BJ (cell line): Measurements from ENCODE around the gene FGGY. TPM values are rescaled to one million over a fixed set of nuclear protein-coding genes. Genes with fewer than 3 reads are reported as not detected.

Source experiments
- CTCF ChIA-PET: fragments of 350-600 bp; formaldehyde crosslinking; extraction: SDS; loops from one replicate; lab custom pipeline; 2021; ENCODE audit warnings: antibody characterized with exemption, inconsistent platforms; lab: Yijun Ruan, JAX
- POLR2A ChIA-PET: fragments of 300-600 bp; sonication (Branson Sonifier 250); formaldehyde crosslinking; extraction: SDS; loops from one replicate; lab custom pipeline; 2021; ENCODE audit warnings: antibody characterized with exemption; lab: Charles Lee
- DNase-seq: peaks from one replicate; pipeline ENCODE4 v3.0.0-alpha.2; 2011; ENCODE audit warnings: low read depth
- H3K27me3 ChIP-seq: 2 replicates; pipeline ENCODE4 v1.6.0; 2011; ENCODE audit warnings: low read length; ENCODE audit not compliant: control insufficient read depth, insufficient read depth
- H3K36me3 ChIP-seq: 2 replicates; pipeline ENCODE4 v1.5.1; 2011; ENCODE audit warnings: low read length; ENCODE audit not compliant: control insufficient read depth, insufficient read depth
- H3K4me3 ChIP-seq: 2 replicates; pipeline ENCODE4 v1.5.1; 2011; ENCODE audit warnings: low read depth, mild to moderate bottlenecking, control low read depth, low read length
- CTCF ChIP-seq: IDR thresholded peaks from 2 replicates; pipeline ENCODE4 v1.5.1; 2011; ENCODE audit warnings: low read depth, mild to moderate bottlenecking, control low read depth, inconsistent platforms, low read length, moderate library complexity; ENCODE audit not compliant: insufficient read depth
- polyA plus RNA-seq: library from polyadenylated mRNA; depleted of rRNA; stranded (reverse); fragments of >200 nt; gene quantifications from 2 replicates; pipeline ENCODE4 v1.2.3, GENCODE V29; 2011

Gene FGGY
- polyA plus RNA-seq, 1 experiment: 9.9 TPM

- no peaks in the 10 kb centered on the region for H3K36me3 ChIP-seq
- TF ChIP-seq CTCF: no peak
- H3K4me3 ChIP-seq: no peak overlapping the region
- no peak for DNase-seq
- H3K27me3 ChIP-seq: no peaks in the 10 kb centered on the region
- ChIA-PET CTCF (interaction anchor here (0.7 kb wide), 1 partner anchor 551 kb away, joined by 3 read pairs; no protein-coding TSS in a partner anchor), POLR2A (no interaction called here)
These were observed 3.7 kb upstream of the FGGY start for GRCh38 chr1:59293206-59293605.

- Histone ChIP-seq H3K4me3 (no peak overlapping the region), H3K27me3 (no peaks in the 10 kb centered on the region), H3K36me3 (no peaks in the 10 kb centered on the region)
- POLR2A ChIA-PET: no interaction called here
- DNase-seq: no peak
- CTCF ChIA-PET: no interaction called here
- TF ChIP-seq CTCF: no peak
These were observed 3.0 kb upstream of the FGGY start for GRCh38 chr1:59293849-59294248.

- H3K4me3 ChIP-seq: no peak overlapping the region
- POLR2A ChIA-PET: no interaction called here
- CTCF ChIA-PET: no interaction called here
- no peak for TF ChIP-seq CTCF
- DNase-seq: no peak
- no peaks in the 10 kb centered on the region for H3K27me3 ChIP-seq
- no peaks in the 10 kb centered on the region for H3K36me3 ChIP-seq
These were observed 2.5 kb upstream of the FGGY start for GRCh38 chr1:59294423-59294822.

- no peak for DNase-seq
- CTCF ChIA-PET: interaction anchor here (1.8 kb wide), 1 partner anchor 11 kb away, joined by 4 read pairs; no protein-coding TSS in a partner anchor
- no peak for TF ChIP-seq CTCF
- Histone ChIP-seq H3K36me3 (no peaks in the 10 kb centered on the region), H3K27me3 (no peaks in the 10 kb centered on the region), H3K4me3 (peak overlapping the region; percentile 44)
- POLR2A ChIA-PET: no interaction called here
These were observed 1.3 kb upstream of the FGGY start for GRCh38 chr1:59295618-59296017.

- no peak for DNase-seq
- ChIA-PET POLR2A (no interaction called here), CTCF (no interaction called here)
- Histone ChIP-seq H3K4me3 (no peak overlapping the region), H3K36me3 (no peaks in the 10 kb centered on the region), H3K27me3 (no peaks in the 10 kb centered on the region)
- no peak for TF ChIP-seq CTCF
These were observed 1.2 kb downstream of the FGGY start for GRCh38 chr1:59298026-59298583.
